ENCODE measurements around the gene STEAP1B.

DNA sequence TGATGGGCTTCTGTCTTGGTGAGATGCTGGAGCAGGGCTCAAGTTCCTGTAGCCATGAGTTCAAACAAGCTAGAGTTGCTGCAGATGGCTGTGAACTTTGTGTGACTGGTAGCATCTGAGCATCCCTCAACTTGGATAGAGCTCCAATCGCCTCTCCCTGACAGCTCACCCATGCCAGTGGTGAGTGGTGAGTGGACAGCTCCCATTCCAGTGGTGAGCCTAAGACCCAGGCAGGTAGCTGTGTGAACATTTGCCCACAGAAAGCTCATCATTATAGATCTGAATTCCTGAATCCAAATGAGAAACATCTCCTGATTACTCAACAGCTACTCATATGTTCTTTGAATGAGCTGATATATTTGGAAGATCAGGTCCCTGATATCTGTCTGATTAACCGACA, 25.3 kb downstream of the STEAP1B start:
- TF ChIP-seq POLR2A (IDR thresholded peaks at IDR 0.05), result no peak
- TF ChIP-seq, protein P1, sequence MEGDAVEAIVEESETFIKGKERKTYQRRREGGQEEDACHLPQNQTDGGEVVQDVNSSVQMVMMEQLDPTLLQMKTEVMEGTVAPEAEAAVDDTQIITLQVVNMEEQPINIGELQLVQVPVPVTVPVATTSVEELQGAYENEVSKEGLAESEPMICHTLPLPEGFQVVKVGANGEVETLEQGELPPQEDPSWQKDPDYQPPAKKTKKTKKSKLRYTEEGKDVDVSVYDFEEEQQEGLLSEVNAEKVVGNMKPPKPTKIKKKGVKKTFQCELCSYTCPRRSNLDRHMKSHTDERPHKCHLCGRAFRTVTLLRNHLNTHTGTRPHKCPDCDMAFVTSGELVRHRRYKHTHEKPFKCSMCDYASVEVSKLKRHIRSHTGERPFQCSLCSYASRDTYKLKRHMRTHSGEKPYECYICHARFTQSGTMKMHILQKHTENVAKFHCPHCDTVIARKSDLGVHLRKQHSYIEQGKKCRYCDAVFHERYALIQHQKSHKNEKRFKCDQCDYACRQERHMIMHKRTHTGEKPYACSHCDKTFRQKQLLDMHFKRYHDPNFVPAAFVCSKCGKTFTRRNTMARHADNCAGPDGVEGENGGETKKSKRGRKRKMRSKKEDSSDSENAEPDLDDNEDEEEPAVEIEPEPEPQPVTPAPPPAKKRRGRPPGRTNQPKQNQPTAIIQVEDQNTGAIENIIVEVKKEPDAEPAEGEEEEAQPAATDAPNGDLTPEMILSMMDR (IDR thresholded peaks at IDR 0.05), result no peak
